ENCODE data around the gene CDCA3. TPM values are rescaled to one million over a fixed set of nuclear protein-coding genes. Genes with fewer than 3 reads are reported as not detected.

Gene CDCA3
- total RNA-seq, 2 experiments from 2014 or later = 87.8 to 99.7 TPM

DNA sequence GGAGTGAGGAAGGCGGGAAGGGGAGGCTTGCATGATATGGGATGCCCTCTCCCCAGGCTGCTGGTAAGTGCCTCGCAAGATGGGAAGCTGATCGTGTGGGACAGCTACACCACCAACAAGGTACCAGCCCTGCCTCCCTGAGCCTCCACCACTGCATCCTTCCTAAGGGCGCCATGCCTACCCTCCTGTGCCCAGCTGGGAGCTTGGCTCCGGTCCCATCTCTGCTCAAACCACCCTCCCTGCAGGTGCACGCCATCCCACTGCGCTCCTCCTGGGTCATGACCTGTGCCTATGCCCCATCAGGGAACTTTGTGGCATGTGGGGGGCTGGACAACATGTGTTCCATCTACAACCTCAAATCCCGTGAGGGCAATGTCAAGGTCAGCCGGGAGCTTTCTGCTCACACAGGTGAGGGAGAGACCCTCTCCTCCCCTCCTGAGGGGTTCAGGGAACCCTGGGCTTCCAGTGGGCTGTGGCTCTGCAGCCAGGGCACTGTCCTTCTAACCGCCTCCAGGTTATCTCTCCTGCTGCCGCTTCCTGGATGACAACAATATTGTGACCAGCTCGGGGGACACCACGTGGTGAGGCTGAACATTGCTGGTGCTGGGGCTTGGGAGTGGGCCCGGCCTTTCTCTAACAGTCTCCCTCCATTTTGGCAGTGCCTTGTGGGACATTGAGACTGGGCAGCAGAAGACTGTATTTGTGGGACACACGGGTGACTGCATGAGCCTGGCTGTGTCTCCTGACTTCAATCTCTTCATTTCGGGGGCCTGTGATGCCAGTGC lies 7.8 kb downstream of the CDCA3 start:
- Mint-ChIP-seq H3K27ac (no peak overlapping the region), H3K4me3 (no peak overlapping the region), H3K27me3 (no peaks in the 10 kb centered on the region), H3K9me3 (ENCODE audit: low read depth) (no peaks in the 10 kb centered on the region), H3K36me3 (ENCODE audit: low read depth) (peaks cover 17% of the 10 kb centered on the region), H3K4me1 (no peaks in the 10 kb centered on the region)
- ChIA-PET POLR2A (interaction anchor here (0.6 to 2.1 kb wide), 2 partner anchors 10 to 26 kb away, joined by 3 to 6 read pairs; no protein-coding TSS in a partner anchor), CTCF (interaction anchor here (0.5 to 1.8 kb wide), 5 partner anchors 9 to 82 kb away, joined by 3 to 10 read pairs (median 3); partner anchors contain the start of gene P3H3)
- intact Hi-C loops (cut with DNase I, micrococcal nuclease) = no loop called here
- no peak for DNase-seq
- peak; percentile 21 for ATAC-seq

GRCh38 chr12:6842075-6842474 lies 9.0 kb downstream of the CDCA3 start:
- no peak for DNase-seq
- H3K4me3 Mint-ChIP-seq = no peak overlapping the region
- no peaks in the 10 kb centered on the region for H3K4me1 Mint-ChIP-seq
- H3K36me3 Mint-ChIP-seq (ENCODE audit: low read depth) = peaks cover 8% of the 10 kb centered on the region
- intact Hi-C loops (cut with DNase I, micrococcal nuclease) = no loop called here
- no peaks in the 10 kb centered on the region for H3K27me3 Mint-ChIP-seq
- H3K27ac Mint-ChIP-seq = no peak overlapping the region
- POLR2A ChIA-PET = interaction anchor here (2.4 kb wide), 1 partner anchor 11 kb away, joined by 6 read pairs; the partner anchor contains the start of gene USP5
- H3K9me3 Mint-ChIP-seq (ENCODE audit: low read depth) = no peaks in the 10 kb centered on the region
- ATAC-seq = no peak
- CTCF ChIA-PET = interaction anchor here (0.6 to 1.4 kb wide), 4 partner anchors 8 to 236 kb away, joined by 3 to 4 read pairs (median 4); no protein-coding TSS in a partner anchor

GRCh38 chr12:6840761-6841515 lies 10.1 kb downstream of the CDCA3 start, which contains the start of gene GNB3:
Gene GNB3, plus strand, starts transcription at chr12:6840925. Its CDS starts 363 bp downstream, at chr12:6841288.
- ChIA-PET CTCF (interaction anchor here (0.6 to 1.0 kb wide), 3 partner anchors 10 to 147 kb away, joined by 3 to 6 read pairs (median 4); partner anchors contain the start of genes CDCA3, SPSB2 and USP5), POLR2A (interaction anchor here (1.4 to 2.4 kb wide), 2 partner anchors 10 to 12 kb away, joined by 5 to 6 read pairs; partner anchors contain the start of genes CDCA3 and USP5)

DNA sequence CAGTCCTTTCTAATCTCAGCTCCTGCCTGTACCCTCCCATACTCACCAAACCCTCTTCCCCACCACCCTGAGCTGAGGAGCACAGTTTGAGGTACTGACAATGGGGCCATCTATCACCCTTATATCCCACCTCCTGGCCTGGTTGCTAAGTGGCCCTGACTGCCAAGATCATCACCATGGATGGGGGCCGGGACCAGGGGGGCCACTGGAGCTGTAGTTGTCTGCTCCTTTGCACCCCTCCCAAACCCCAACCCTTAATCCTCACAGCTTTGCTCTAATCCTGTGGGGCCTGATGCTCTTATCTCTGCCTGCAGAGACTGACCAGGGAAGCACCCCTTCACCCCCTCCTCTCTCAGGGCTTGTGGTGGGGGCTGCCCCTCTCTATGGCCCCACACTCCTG lies 10.8 kb downstream of the CDCA3 start:
- DNase-seq (no peak), ATAC-seq (no peak)
- ChIA-PET CTCF (interaction anchor here (0.6 kb wide), 1 partner anchor 148 kb away, joined by 3 read pairs; no protein-coding TSS in a partner anchor), POLR2A (interaction anchor here (1.4 to 2.4 kb wide), 2 partner anchors 11 to 12 kb away, joined by 5 to 6 read pairs; partner anchors contain the start of genes CDCA3 and USP5)
- intact Hi-C loops (cut with DNase I, micrococcal nuclease) = no loop called here
- Mint-ChIP-seq H3K4me1 (no peaks in the 10 kb centered on the region), H3K36me3 (ENCODE audit: low read depth) (peaks cover 2% of the 10 kb centered on the region), H3K27ac (no peak overlapping the region), H3K9me3 (ENCODE audit: low read depth) (no peaks in the 10 kb centered on the region), H3K27me3 (no peaks in the 10 kb centered on the region), H3K4me3 (no peak overlapping the region)

More at GRCh38 chr12:6840761-6841515, 10.1 kb downstream of the CDCA3 start, which contains the start of gene GNB3:
- Mint-ChIP-seq H3K27ac (no peak within 1 kb of the TSS), H3K4me3 (no peak within 1 kb of the TSS), H3K36me3 (ENCODE audit: low read depth) (peaks cover 5% of the 10 kb centered on the region), H3K4me1 (no peaks in the 10 kb centered on the region), H3K9me3 (ENCODE audit: low read depth) (no peaks in the 10 kb centered on the region), H3K27me3 (no peaks in the 10 kb centered on the region)
- intact Hi-C loops (cut with DNase I, micrococcal nuclease) = no loop called here
- ATAC-seq = no peak
- no peak for DNase-seq

- no peaks in the 10 kb centered on the region for H3K27me3 Mint-ChIP-seq
- intact Hi-C loops (cut with DNase I, micrococcal nuclease) = no loop called here
- H3K4me3 Mint-ChIP-seq = no peak overlapping the region
- ChIA-PET POLR2A (interaction anchor here (1.4 to 2.4 kb wide), 2 partner anchors 12 to 13 kb away, joined by 5 to 6 read pairs; partner anchors contain the start of genes CDCA3 and USP5), CTCF (interaction anchor here (1.8 kb wide), 1 partner anchor 11 kb away, joined by 7 read pairs; the partner anchor contains the start of gene CDCA3)
- peaks cover 2% of the 10 kb centered on the region for H3K36me3 Mint-ChIP-seq (ENCODE audit: low read depth)
- DNase-seq (no peak), ATAC-seq (no peak)
- no peaks in the 10 kb centered on the region for H3K4me1 Mint-ChIP-seq
- no peak overlapping the region for H3K27ac Mint-ChIP-seq
- no peaks in the 10 kb centered on the region for H3K9me3 Mint-ChIP-seq (ENCODE audit: low read depth)
These were observed 11.4 kb downstream of the CDCA3 start for GRCh38 chr12:6839482-6840201.

GRCh38 chr12:6838854-6839253 lies 12.2 kb downstream of the CDCA3 start:
- DNase-seq = no peak
- Mint-ChIP-seq H3K36me3 (ENCODE audit: low read depth) (peaks cover 2% of the 10 kb centered on the region), H3K27me3 (no peaks in the 10 kb centered on the region), H3K27ac (no peak overlapping the region), H3K4me1 (peaks cover 3% of the 10 kb centered on the region), H3K9me3 (ENCODE audit: low read depth) (no peaks in the 10 kb centered on the region), H3K4me3 (no peak overlapping the region)
- intact Hi-C loops (cut with DNase I, micrococcal nuclease) = no loop called here
- CTCF ChIA-PET = interaction anchor here (0.9 to 1.8 kb wide), 2 partner anchors 12 to 15 kb away, joined by 4 to 7 read pairs; partner anchors contain the start of gene CDCA3
- POLR2A ChIA-PET = no interaction called here
- ATAC-seq = no peak

- ATAC-seq (no peak), DNase-seq (no peak)
- Mint-ChIP-seq H3K27me3 (no peaks in the 10 kb centered on the region), H3K27ac (no peak overlapping the region), H3K9me3 (ENCODE audit: low read depth) (no peaks in the 10 kb centered on the region), H3K36me3 (ENCODE audit: low read depth) (no peaks in the 10 kb centered on the region), H3K4me1 (peaks cover 3% of the 10 kb centered on the region), H3K4me3 (no peak overlapping the region)
- intact Hi-C loops (cut with DNase I, micrococcal nuclease) = no loop called here
- ChIA-PET POLR2A (no interaction called here), CTCF (interaction anchor here (0.7 to 4.2 kb wide), 3 partner anchors 13 to 17 kb away, joined by 4 to 27 read pairs (median 4); partner anchors contain the start of genes CDCA3 and USP5)
These were observed 13.6 kb downstream of the CDCA3 start for GRCh38 chr12:6837370-6838060.

- no peaks in the 10 kb centered on the region for H3K27me3 Mint-ChIP-seq
- peaks cover 3% of the 10 kb centered on the region for H3K4me1 Mint-ChIP-seq
- no peaks in the 10 kb centered on the region for H3K9me3 Mint-ChIP-seq (ENCODE audit: low read depth)
- DNase-seq (no peak), ATAC-seq (no peak)
- H3K4me3 Mint-ChIP-seq = no peak overlapping the region
- ChIA-PET CTCF (interaction anchor here (0.7 to 5.1 kb wide), 9 partner anchors 8 to 192 kb away, joined by 3 to 34 read pairs (median 4); partner anchors contain the start of genes CDCA3, MLF2 and USP5), POLR2A (no interaction called here)
- H3K27ac Mint-ChIP-seq = no peak overlapping the region
- intact Hi-C loops (cut with DNase I, micrococcal nuclease) = no loop called here
- H3K36me3 Mint-ChIP-seq (ENCODE audit: low read depth) = no peaks in the 10 kb centered on the region
These were observed 14.2 kb downstream of the CDCA3 start for GRCh38 chr12:6836851-6837250.

GRCh38 chr12:6834873-6835272 lies 16.2 kb downstream of the CDCA3 start:
- ATAC-seq = no peak
- intact Hi-C loops (cut with DNase I, micrococcal nuclease) = loop anchor here in 1 of 2 experiments (1.0 kb wide), 1 partner anchor 218 kb away; no protein-coding TSS in a partner anchor

DNA sequence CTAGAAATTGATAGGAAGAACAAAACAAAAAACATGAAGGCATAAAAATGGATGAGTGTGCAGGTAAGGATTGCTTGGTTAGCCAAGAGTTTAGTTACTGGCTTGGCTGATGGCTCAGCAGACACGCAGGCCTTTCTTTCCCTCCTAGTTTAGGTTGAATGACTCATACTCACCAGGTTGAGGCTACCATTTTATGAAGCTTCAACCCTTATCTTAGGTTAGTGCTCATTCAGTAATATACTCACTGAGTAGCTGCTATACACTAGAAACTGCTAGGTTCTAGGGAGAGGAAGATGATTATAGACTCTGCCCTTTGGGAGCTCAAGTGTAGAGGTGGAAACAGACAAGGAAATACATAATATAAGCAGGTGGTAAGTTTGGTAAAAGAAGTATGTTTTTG lies 16.8 kb downstream of the CDCA3 start:
- H3K36me3 Mint-ChIP-seq (ENCODE audit: low read depth) = no peaks in the 10 kb centered on the region
- ChIA-PET POLR2A (interaction anchor here (0.6 kb wide), 1 partner anchor 25 kb away, joined by 3 read pairs; no protein-coding TSS in a partner anchor), CTCF (interaction anchor here (0.6 to 6.0 kb wide), 21 partner anchors 8 to 213 kb away, joined by 3 to 55 read pairs (median 3); partner anchors contain the start of genes CDCA3, COPS7A, GPR162 and MLF2)
- peaks cover 7% of the 10 kb centered on the region for H3K4me1 Mint-ChIP-seq
- H3K4me3 Mint-ChIP-seq = no peak overlapping the region
- no peak overlapping the region for H3K27ac Mint-ChIP-seq
- ATAC-seq (no peak), DNase-seq (no peak)
- no peaks in the 10 kb centered on the region for H3K9me3 Mint-ChIP-seq (ENCODE audit: low read depth)
- intact Hi-C loops (cut with DNase I, micrococcal nuclease) = no loop called here
- peaks cover 3% of the 10 kb centered on the region for H3K27me3 Mint-ChIP-seq

More at GRCh38 chr12:6834873-6835272, 16.2 kb downstream of the CDCA3 start:
- Mint-ChIP-seq H3K27ac (no peak overlapping the region), H3K9me3 (ENCODE audit: low read depth) (no peaks in the 10 kb centered on the region), H3K36me3 (ENCODE audit: low read depth) (no peaks in the 10 kb centered on the region), H3K27me3 (peaks cover 3% of the 10 kb centered on the region), H3K4me3 (no peak overlapping the region), H3K4me1 (peaks cover 3% of the 10 kb centered on the region)
- no peak for DNase-seq
- ChIA-PET CTCF (interaction anchor here (0.6 to 6.0 kb wide), 15 partner anchors 7 to 213 kb away, joined by 3 to 55 read pairs (median 3); partner anchors contain the start of genes CDCA3, COPS7A, GPR162 and MLF2), POLR2A (no interaction called here)

All from activated CD4-positive, alpha-beta T cell treated with anti-CD3 and anti-CD28 coated beads for 36 hours (primary cell).